Endothelial cell of umbilical vein (primary cell): ENCODE results near the gene DDX24. TPM values are rescaled to one million over a fixed set of nuclear protein-coding genes. Genes with fewer than 3 reads are reported as not detected.

Source experiments
- BruUV-seq: library from RNA; stranded (reverse); fragments of 400-500 nt; replicated peaks from 2 replicates; lab custom pipeline; 2021; lab: Mats Ljungman, UMichigan
- CTCF ChIA-PET: fragments of 300-600, 350-600 bp; sonication (Branson Sonifier 250); formaldehyde crosslinking; loops from one replicate; lab custom pipeline; 2021; ENCODE audit warnings: antibody characterized with exemption, inconsistent platforms; lab: Charles Lee
- POLR2A ChIA-PET: fragments of 300-600, 350-600 bp; sonication (Branson Sonifier 250); formaldehyde crosslinking; loops from one replicate; lab custom pipeline; 2021; ENCODE audit warnings: antibody characterized with exemption, inconsistent platforms; lab: Charles Lee
- DNase-seq: peaks from one replicate; pipeline ENCODE4 v3.0.0-alpha.2; 2011; ENCODE audit warnings: low read depth, low spot score
- FAIRE-seq: peaks from 2 replicates; lab custom pipeline; 2011; peaks lifted over from hg19 to GRCh38; lab: Jason Lieb, UNC
- H2AFZ ChIP-seq: 2 replicates; pipeline ENCODE4 v1.6.0; 2012; ENCODE audit warnings: low read depth, low read length, control low read depth, inconsistent platforms
- H3K27ac ChIP-seq: 2 replicates; pipeline ENCODE4 v1.5.1; 2011; ENCODE audit warnings: low read depth, mild to moderate bottlenecking, control low read depth, low read length, moderate library complexity; ENCODE audit not compliant: insufficient read depth
- H3K27me3 ChIP-seq, 2 experiments: 2 replicates each; pipeline versions ENCODE4 v1.6.0 to v1.6.1; 2011; ENCODE audit warnings: low read length in 2 of 2, mixed read lengths in 1 of 2; ENCODE audit not compliant: control insufficient read depth in 2 of 2, insufficient read depth in 2 of 2
- H3K36me3 ChIP-seq, 2 experiments: 2 replicates in 1 of 2; 3 replicates in 1 of 2; pipeline ENCODE4 v1.5.1; 2011; ENCODE audit warnings: low read length in 2 of 2, mild to moderate bottlenecking in 1 of 2, moderate library complexity in 1 of 2; ENCODE audit not compliant: control insufficient read depth in 2 of 2, insufficient read depth in 2 of 2; ENCODE audit errors: extremely low read depth in 1 of 2
- H3K4me1 ChIP-seq: 3 replicates; pipeline ENCODE4 v1.5.1; 2011; ENCODE audit warnings: mild to moderate bottlenecking, low read length; ENCODE audit not compliant: control insufficient read depth, insufficient read depth; ENCODE audit errors: extremely low read depth
- H3K4me2 ChIP-seq: 2 replicates; pipeline ENCODE4 v1.6.1; 2011; ENCODE audit warnings: low read length, control low read depth, mixed read lengths; ENCODE audit not compliant: insufficient read depth
- H3K4me3 ChIP-seq, 3 experiments: fragments of 200-600 bp in 1 of 3; sonication (generic), shearing (Covaris generic) in 1 of 3; replicated peaks in 1 of 3; 2 replicates each; pipeline ENCODE4 v1.5.1; 2011 to 2016; ENCODE audit warnings: control low read depth in 3 of 3, low read length in 3 of 3, mild to moderate bottlenecking in 2 of 3, inconsistent platforms in 1 of 3, low read depth in 1 of 3, moderate library complexity in 1 of 3; ENCODE audit not compliant: insufficient read depth in 1 of 3
- H3K79me2 ChIP-seq: 2 replicates; pipeline ENCODE4 v1.6.0; 2012; ENCODE audit warnings: low read length, inconsistent platforms; ENCODE audit not compliant: control insufficient read depth, insufficient read depth
- H3K9ac ChIP-seq: replicated peaks from 2 replicates; pipeline ENCODE3; 2011; ENCODE audit warnings: low read length, control low read depth; ENCODE audit not compliant: insufficient read depth; ENCODE audit errors: extremely low read depth
- H3K9me1 ChIP-seq: replicated peaks from 3 replicates; pipeline ENCODE4 v1.6.0; 2011; ENCODE audit warnings: mild to moderate bottlenecking, low read length; ENCODE audit not compliant: control insufficient read depth, insufficient read depth; ENCODE audit errors: extremely low read depth
- H3K9me3 ChIP-seq: replicated peaks from 2 replicates; pipeline ENCODE4 v1.5.1; 2012; ENCODE audit warnings: low read length, inconsistent platforms; ENCODE audit not compliant: control insufficient read depth, insufficient read depth
- H4K20me1 ChIP-seq: replicated peaks from 2 replicates; pipeline ENCODE3; 2011; ENCODE audit warnings: mild to moderate bottlenecking, low read length; ENCODE audit not compliant: control insufficient read depth, insufficient read depth; ENCODE audit errors: extremely low read depth
- CTCF ChIP-seq, 2 donors: IDR thresholded peaks; 1 replicate in 1 of 2; 2 replicates in 1 of 2; pipeline ENCODE4 v1.5.1; 2011; ENCODE audit warnings: low read length in 2 of 2, mild to moderate bottlenecking in 2 of 2, moderate library complexity in 2 of 2, control low read depth in 1 of 2, inconsistent platforms in 1 of 2, low read depth in 1 of 2; ENCODE audit not compliant: insufficient read depth in 1 of 2; ENCODE audit errors: extremely low read depth in 1 of 2
- EZH2 ChIP-seq: IDR thresholded peaks from 2 replicates; pipeline ENCODE4 v1.6.1; 2012; ENCODE audit warnings: borderline replicate concordance, low read depth, mild to moderate bottlenecking, moderate library complexity, low read length, inconsistent platforms; ENCODE audit not compliant: severe bottlenecking
- FOS ChIP-seq: IDR thresholded peaks from 2 replicates; pipeline ENCODE4 v1.6.1; 2011; ENCODE audit warnings: mild to moderate bottlenecking, low read length, moderate library complexity, borderline replicate concordance; ENCODE audit not compliant: insufficient read depth
- GATA2 ChIP-seq: IDR thresholded peaks from 2 replicates; pipeline ENCODE4 v1.7.0; 2011; ENCODE audit warnings: low read depth, mild to moderate bottlenecking, moderate library complexity, mixed read lengths, low read length; ENCODE audit not compliant: insufficient read length, insufficient read depth
- JUN ChIP-seq: IDR thresholded peaks from 2 replicates; pipeline ENCODE4 v1.6.1; 2011; ENCODE audit warnings: borderline replicate concordance, low read depth; ENCODE audit not compliant: insufficient read length, insufficient read depth
- MAX ChIP-seq: IDR thresholded peaks from 2 replicates; pipeline ENCODE4 v1.6.1; 2011; ENCODE audit not compliant: insufficient read depth, insufficient read length
- MYC ChIP-seq: IDR thresholded peaks from one replicate; pipeline ENCODE4 v1.6.1; 2011; ENCODE audit warnings: mild to moderate bottlenecking, low read depth, low read length
- POLR2A ChIP-seq: IDR thresholded peaks from 2 replicates; pipeline ENCODE4 v1.6.1; 2012; ENCODE audit warnings: low read depth, mild to moderate bottlenecking, control low read depth, low read length
- POLR2AphosphoS5 ChIP-seq: IDR thresholded peaks from 2 replicates; pipeline ENCODE4 v1.6.1; 2012; ENCODE audit warnings: low read depth, mild to moderate bottlenecking, control low read depth, low read length, moderate library complexity; ENCODE audit not compliant: insufficient read depth
- dilution Hi-C: fragments of 300-500 bp; cut with MboI; formaldehyde crosslinking; loops from one replicate; pipeline ENCODE4 v1.15.0; 2019; ENCODE audit warnings: low sequenced_read_pairs; ENCODE audit not compliant: extremely low pct_ligation_motif_present
- intact Hi-C: fragments of 100-400 bp; cut with micrococcal nuclease; formaldehyde crosslinking; loops from one replicate; pipeline ENCODE4 v1.10.0; 2022
- polyA plus RNA-seq, 4 experiments: library from polyadenylated mRNA; depleted of rRNA in 3 of 4; stranded (reverse) in 3 of 4; unstranded in 1 of 4; fragments of >200 nt; gene quantifications; 2 replicates each; pipeline versions ENCODE4 v1.2.1 to v1.2.3, GENCODE V29; 2011 to 2012; ENCODE audit warnings: missing spikeins in 1 of 4
- total RNA-seq: library from RNA; stranded (reverse); gene quantifications from 2 replicates; pipeline ENCODE4 v1.2.3, GENCODE V29; 2021

DDX24 gene
- total and polyA plus RNA-seq, 2 donors (not counting 3 experiments of a cell fraction or from before 2014, with no cell fraction given): 88.3 to 141 TPM

DNA sequence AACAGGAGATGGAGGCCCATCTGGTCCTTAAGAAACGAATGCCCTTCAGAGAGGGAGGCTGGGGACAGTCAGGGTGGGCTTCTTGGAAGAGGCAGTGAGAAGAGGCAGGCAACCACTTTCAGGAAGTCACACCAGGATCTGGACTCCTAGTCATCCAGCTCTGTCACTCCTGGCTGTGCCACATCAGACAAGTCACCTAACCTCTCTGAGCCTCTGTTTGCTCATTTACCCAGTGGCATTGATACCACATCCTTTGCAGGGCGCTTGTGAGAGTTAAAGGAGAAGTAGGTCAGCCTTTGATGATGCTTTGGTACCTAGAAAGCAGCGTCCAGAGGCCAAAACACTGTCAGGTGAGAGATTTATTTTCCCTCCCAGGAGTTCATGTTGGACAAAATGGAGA, 72.8 kb downstream of the DDX24 start:
- H4K20me1 ChIP-seq: no peaks in the 10 kb centered on the region
- H3K9ac ChIP-seq: no peak overlapping the region
- H3K4me2 ChIP-seq: no peak overlapping the region
- DNase-seq (no peak), FAIRE-seq (no peak)
- H2AFZ ChIP-seq: no peak overlapping the region
- dilution Hi-C loops: no loop called here
- no peaks in the 10 kb centered on the region for H3K27me3 ChIP-seq
- no peak overlapping the region for H3K27ac ChIP-seq
- no peak overlapping the region for H3K4me3 ChIP-seq
- intact Hi-C loops: loop anchor here (10.0 kb wide), 1 partner anchor 353 kb away; no protein-coding TSS in a partner anchor
- no peaks in the 10 kb centered on the region for H3K9me1 ChIP-seq
- no peaks in the 10 kb centered on the region for H3K9me3 ChIP-seq
- CTCF ChIA-PET: interaction anchor here (1.3 kb wide), 1 partner anchor 69 kb away, joined by 3 read pairs; no protein-coding TSS in a partner anchor
- no peak for TF ChIP-seq EZH2
- no peak for TF ChIP-seq GATA2
- no peak for TF ChIP-seq JUN
- TF ChIP-seq POLR2AphosphoS5: no peak
- no peak for TF ChIP-seq CTCF (IDR thresholded peaks at IDR 0.05; ENCODE audit: extremely low read depth in 1 of 2, insufficient read depth in 1 of 2, low read depth in 1 of 2, low read length in 2 of 2)
- no peak for TF ChIP-seq MAX
- TF ChIP-seq POLR2A: no peak
- TF ChIP-seq MYC: no peak
- TF ChIP-seq FOS: no peak
- no peaks in the 10 kb centered on the region for H3K4me1 ChIP-seq
- H3K36me3 ChIP-seq: no peaks in the 10 kb centered on the region
- H3K79me2 ChIP-seq: no peaks in the 10 kb centered on the region
- BruUV-seq: no TSS peak
- POLR2A ChIA-PET: no interaction called here
